HG03159 (cell line): ENCODE results near the gene CNTN1.

Experiments used
- ATAC-seq: cut with Tn5 transposase; IDR thresholded peaks from one replicate; pipeline ENCODE4 v1.9.1; 2021; ENCODE audit warnings: mild to moderate bottlenecking, moderate library complexity; ENCODE audit not compliant: unreplicated experiment

The CNTN1 gene

GRCh38 chr12:40768125-40768864 lies 76.1 kb downstream of the CNTN1 start:
- ATAC-seq, result no peak

- ATAC-seq, result no peak
Measured at GRCh38 chr12:40769846-40770245, 77.6 kb downstream of the CNTN1 start.

GRCh38 chr12:40770781-40771180 lies 78.5 kb downstream of the CNTN1 start:
- ATAC-seq, result no peak

- no peak for ATAC-seq
Measured at GRCh38 chr12:40775661-40776060, 83.4 kb downstream of the CNTN1 start.

GRCh38 chr12:40784102-40784501 lies 91.9 kb downstream of the CNTN1 start:
- ATAC-seq, result no peak

- no peak for ATAC-seq
Measured at GRCh38 chr12:40788276-40788675, 96.0 kb downstream of the CNTN1 start.

GRCh38 chr12:40792792-40793386 lies 100.7 kb downstream of the CNTN1 start:
- no peak for ATAC-seq

- ATAC-seq, result no peak
Measured at GRCh38 chr12:40793471-40793870, 101.2 kb downstream of the CNTN1 start.

GRCh38 chr12:40794087-40794486 lies 101.8 kb downstream of the CNTN1 start:
- no peak for ATAC-seq

- no peak for ATAC-seq
Measured at GRCh38 chr12:40801082-40801481, 108.8 kb downstream of the CNTN1 start.

- no peak for ATAC-seq
Measured at GRCh38 chr12:40801861-40802260, 109.6 kb downstream of the CNTN1 start.

GRCh38 chr12:40802656-40803055 lies 110.4 kb downstream of the CNTN1 start:
- ATAC-seq, result no peak

GRCh38 chr12:40819436-40820108 lies 127.3 kb downstream of the CNTN1 start:
- no peak for ATAC-seq

- no peak for ATAC-seq
Measured at GRCh38 chr12:40820794-40821484, 128.7 kb downstream of the CNTN1 start.

- ATAC-seq, result no peak
Measured at GRCh38 chr12:40825156-40825555, 132.9 kb downstream of the CNTN1 start.

GRCh38 chr12:40827683-40828592 lies 135.7 kb downstream of the CNTN1 start:
- no peak for ATAC-seq

- ATAC-seq, result no peak
Measured at GRCh38 chr12:40828593-40828990, 136.4 kb downstream of the CNTN1 start.

GRCh38 chr12:40829738-40830144 lies 137.5 kb downstream of the CNTN1 start:
- no peak for ATAC-seq

GRCh38 chr12:40831916-40832315 lies 139.7 kb downstream of the CNTN1 start:
- ATAC-seq, result no peak

GRCh38 chr12:40832668-40833067 lies 140.4 kb downstream of the CNTN1 start:
- ATAC-seq, result no peak
